ENCODE data around the gene KIAA2012. TPM values are rescaled to one million over a fixed set of nuclear protein-coding genes. Genes with fewer than 3 reads are reported as not detected.

The KIAA2012 gene
- total and polyA plus RNA-seq, 2 of the 4 experiments (the other 2 are of a cell fraction): under 0.01 to 0.09 TPM

DNA sequence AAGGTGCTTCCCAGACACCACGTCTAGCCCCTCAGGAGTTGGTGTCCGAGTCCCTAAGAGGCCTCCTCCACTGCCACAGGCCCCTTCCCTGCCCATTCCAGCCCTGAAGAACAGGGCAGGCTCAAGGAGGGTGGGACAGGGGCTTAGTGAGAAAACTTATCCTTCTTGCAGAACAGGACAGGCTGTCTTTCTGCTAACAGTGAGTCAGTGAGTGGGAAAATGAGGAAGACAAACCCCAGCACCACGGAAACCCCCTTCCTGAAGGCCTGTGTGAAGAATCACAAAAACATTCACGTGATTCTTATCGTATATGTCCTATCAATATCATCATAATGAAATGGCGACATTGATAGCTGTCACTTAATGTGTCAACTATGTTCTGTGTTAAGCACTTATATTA, 29.6 kb upstream of the KIAA2012 start:
- Histone ChIP-seq H3K18ac (ENCODE audit: low read depth, low read length) (no peak overlapping the region), H3K36me3 (ENCODE audit: control insufficient read depth, insufficient read depth, low read length) (peaks cover 11% of the 10 kb centered on the region), H4K8ac (ENCODE audit: low read depth in 2 of 2, low read length in 2 of 2) (no peak overlapping the region), H2BK5ac (ENCODE audit: low read depth, low read length, poor library complexity, severe bottlenecking) (no peak overlapping the region), H2BK20ac (ENCODE audit: low read depth, low read length) (no peak overlapping the region; the same call in 1 of the 2 replicates), H3K4me3 (ENCODE audit: insufficient read depth, low read depth, low read length) (no peak overlapping the region), H3K56ac (ENCODE audit: extremely low read depth, insufficient read depth, low read length) (no peak overlapping the region), H2AK9ac (replicated peaks; ENCODE audit: low read depth, low read length, poor library complexity) (peak overlapping the region; percentile 15), H3K27me3 (ENCODE audit: control insufficient read depth, insufficient read depth, low read length) (no peaks in the 10 kb centered on the region), H4K5ac (ENCODE audit: low read depth, low read length) (no peak overlapping the region), H2BK15ac (ENCODE audit: low read depth, low read length) (0 out of 3 replicates have a peak overlapping the region, but pooled peaks have one; percentile 17), H3K79me1 (ENCODE audit: low read depth in 1 of 2, low read length in 2 of 2) (peaks cover 12 to 32% of the 10 kb centered on the region in 2 experiments), H4K20me1 (ENCODE audit: insufficient read depth, low read length) (peaks cover 15% of the 10 kb centered on the region), H3K4me2 (ENCODE audit: low read depth, low read length) (no peak overlapping the region), H3K9me1 (ENCODE audit: insufficient read depth, low read length) (peaks cover 10% of the 10 kb centered on the region), H3K4me1 (ENCODE audit: control insufficient read depth, insufficient read depth, low read length) (peaks cover 16% of the 10 kb centered on the region), H2BK120ac (ENCODE audit: low read depth, low read length) (peak overlapping the region; percentile 6; the same call in 1 of the 2 replicates), H2AK5ac (ENCODE audit: low read depth, low read length) (peak overlapping the region; percentile 22; the same call in 1 of the 2 replicates), H3K14ac (replicated peaks; ENCODE audit: low read depth, low read length) (0 out of 2 replicates have a peak overlapping the region, but pooled peaks have one; percentile 17), H3K4ac (ENCODE audit: low read depth, low read length) (no peak overlapping the region; the same call in 1 of the 2 replicates), H3K9ac (ENCODE audit: low read depth, low read length) (no peak overlapping the region), H4K91ac (ENCODE audit: insufficient read depth, low read depth, low read length) (peak overlapping the region; percentile 42), H3K23ac (ENCODE audit: low read depth, low read length) (peak overlapping the region; percentile 46), H3K9me3 (ENCODE audit: control insufficient read depth, insufficient read depth, low read length) (no peaks in the 10 kb centered on the region), H2AFZ (replicated peaks; ENCODE audit: low read length, poor library complexity) (peak overlapping the region; percentile 48), H3K27ac (ENCODE audit: insufficient read depth, low read length) (no peak overlapping the region)
- CTCF ChIA-PET: no interaction called here
- no peak for TF ChIP-seq NFE2L2 (IDR thresholded peaks at IDR 0.05; ENCODE audit: low read depth, low read length)
- TF ChIP-seq CEBPB (IDR thresholded peaks at IDR 0.05; ENCODE audit: low read depth, low read length): no peak
- TF ChIP-seq MAZ (IDR thresholded peaks at IDR 0.05; ENCODE audit: borderline replicate concordance, low read depth, low read length): no peak
- TF ChIP-seq, protein P1, sequence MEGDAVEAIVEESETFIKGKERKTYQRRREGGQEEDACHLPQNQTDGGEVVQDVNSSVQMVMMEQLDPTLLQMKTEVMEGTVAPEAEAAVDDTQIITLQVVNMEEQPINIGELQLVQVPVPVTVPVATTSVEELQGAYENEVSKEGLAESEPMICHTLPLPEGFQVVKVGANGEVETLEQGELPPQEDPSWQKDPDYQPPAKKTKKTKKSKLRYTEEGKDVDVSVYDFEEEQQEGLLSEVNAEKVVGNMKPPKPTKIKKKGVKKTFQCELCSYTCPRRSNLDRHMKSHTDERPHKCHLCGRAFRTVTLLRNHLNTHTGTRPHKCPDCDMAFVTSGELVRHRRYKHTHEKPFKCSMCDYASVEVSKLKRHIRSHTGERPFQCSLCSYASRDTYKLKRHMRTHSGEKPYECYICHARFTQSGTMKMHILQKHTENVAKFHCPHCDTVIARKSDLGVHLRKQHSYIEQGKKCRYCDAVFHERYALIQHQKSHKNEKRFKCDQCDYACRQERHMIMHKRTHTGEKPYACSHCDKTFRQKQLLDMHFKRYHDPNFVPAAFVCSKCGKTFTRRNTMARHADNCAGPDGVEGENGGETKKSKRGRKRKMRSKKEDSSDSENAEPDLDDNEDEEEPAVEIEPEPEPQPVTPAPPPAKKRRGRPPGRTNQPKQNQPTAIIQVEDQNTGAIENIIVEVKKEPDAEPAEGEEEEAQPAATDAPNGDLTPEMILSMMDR (conservative IDR thresholded peaks at IDR 0.05; ENCODE audit: low read depth, low read length): no peak
- no peak for TF ChIP-seq SMC3 (IDR thresholded peaks at IDR 0.05; ENCODE audit: low read depth, low read length)
- TF ChIP-seq RFX5 (IDR thresholded peaks at IDR 0.05; ENCODE audit: low read depth, low read length): no peak
- TF ChIP-seq MXI1 (IDR thresholded peaks at IDR 0.05; ENCODE audit: borderline replicate concordance, low read depth, low read length): no peak
- TF ChIP-seq FOS (IDR thresholded peaks at IDR 0.05; ENCODE audit: low read depth, low read length): no peak
- TF ChIP-seq RAD21 (IDR thresholded peaks at IDR 0.05; ENCODE audit: low read length): no peak
- TF ChIP-seq, protein P2, sequence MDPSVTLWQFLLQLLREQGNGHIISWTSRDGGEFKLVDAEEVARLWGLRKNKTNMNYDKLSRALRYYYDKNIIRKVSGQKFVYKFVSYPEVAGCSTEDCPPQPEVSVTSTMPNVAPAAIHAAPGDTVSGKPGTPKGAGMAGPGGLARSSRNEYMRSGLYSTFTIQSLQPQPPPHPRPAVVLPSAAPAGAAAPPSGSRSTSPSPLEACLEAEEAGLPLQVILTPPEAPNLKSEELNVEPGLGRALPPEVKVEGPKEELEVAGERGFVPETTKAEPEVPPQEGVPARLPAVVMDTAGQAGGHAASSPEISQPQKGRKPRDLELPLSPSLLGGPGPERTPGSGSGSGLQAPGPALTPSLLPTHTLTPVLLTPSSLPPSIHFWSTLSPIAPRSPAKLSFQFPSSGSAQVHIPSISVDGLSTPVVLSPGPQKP (IDR thresholded peaks at IDR 0.05; ENCODE audit: borderline replicate concordance, low read depth, low read length): no peak
- no peak for TF ChIP-seq BHLHE40 (IDR thresholded peaks at IDR 0.05; ENCODE audit: low read depth, low read length)
- TF ChIP-seq MAFK (IDR thresholded peaks at IDR 0.05; ENCODE audit: low read depth, low read length): no peak
- no peak for TF ChIP-seq RCOR1 (IDR thresholded peaks at IDR 0.05; ENCODE audit: insufficient replicate concordance, low read length)
- TF ChIP-seq POLR2A (IDR thresholded peaks at IDR 0.05; ENCODE audit: low read depth, low read length): no peak
- TF ChIP-seq, protein P3, sequence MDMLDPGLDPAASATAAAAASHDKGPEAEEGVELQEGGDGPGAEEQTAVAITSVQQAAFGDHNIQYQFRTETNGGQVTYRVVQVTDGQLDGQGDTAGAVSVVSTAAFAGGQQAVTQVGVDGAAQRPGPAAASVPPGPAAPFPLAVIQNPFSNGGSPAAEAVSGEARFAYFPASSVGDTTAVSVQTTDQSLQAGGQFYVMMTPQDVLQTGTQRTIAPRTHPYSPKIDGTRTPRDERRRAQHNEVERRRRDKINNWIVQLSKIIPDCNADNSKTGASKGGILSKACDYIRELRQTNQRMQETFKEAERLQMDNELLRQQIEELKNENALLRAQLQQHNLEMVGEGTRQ (IDR thresholded peaks at IDR 0.05; ENCODE audit: low read depth, low read length): no peak
- no peak for TF ChIP-seq CHD1 (IDR thresholded peaks at IDR 0.05; ENCODE audit: low read depth, low read length)
- BruUV-seq (replicated peaks): no TSS peak
- POLR2A ChIA-PET (ENCODE audit: unreplicated experiment): interaction anchor here (0.5 kb wide), 1 partner anchor 156 kb away, joined by 4 read pairs; no protein-coding TSS in a partner anchor
- in situ Hi-C loops (cut with MboI; ENCODE audit: low sequenced_read_pairs) (no loop called here), intact Hi-C loops (cut with micrococcal nuclease) (no loop called here), dilution Hi-C loops (cut with HindIII; ENCODE audit: low sequenced_read_pairs, unreplicated experiment) (no loop called here)
- DNase-seq (peak; percentile 54), ATAC-seq (ENCODE audit: low read depth) (no peak)
- no CpG with 5 or more reads among the region's 6 CpGs for WGBS, 2 experiments (ENCODE audit: extremely low coverage in 2 of 2, insufficient read length in 1 of 2)

All from IMR-90 (cell line).